Suppressor macrophage treated with lipopolysaccharide for 4 hours (primary cell): ENCODE results near the gene GLOD4.
A peak's percentile ranks its signal among the peaks of the same experiment; 100 is the strongest.
"Not testable (repeated sequence)": the region's sequence is repeated elsewhere in the genome, so short reads cannot be mapped to it uniquely, and the experiment has no call there.

Experiments used
- DNase-seq: peaks from one replicate; pipeline ENCODE4 v3.0.0-alpha.2; 2020

Gene GLOD4

DNA sequence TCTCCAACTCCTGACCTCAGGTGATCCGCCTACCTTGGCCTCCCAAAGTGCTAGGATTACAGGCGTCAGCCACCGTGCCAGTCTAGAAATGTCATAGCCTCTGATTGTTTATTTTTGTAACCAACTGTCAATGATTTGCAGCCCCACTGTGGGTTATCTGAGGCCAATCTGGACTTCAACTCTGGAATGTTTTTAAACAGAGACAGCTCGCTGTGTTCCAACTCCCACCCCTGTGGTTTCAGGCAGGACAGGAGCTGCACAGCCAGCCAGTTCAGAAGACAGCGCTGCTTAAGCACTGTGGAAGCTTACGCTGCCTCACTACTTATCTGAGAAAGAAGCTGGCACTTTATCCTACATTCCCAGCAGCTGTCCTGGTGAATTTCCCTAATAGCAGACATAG lies 19.6 kb upstream of the GLOD4 start:
- DNase-seq, result no peak

DNA sequence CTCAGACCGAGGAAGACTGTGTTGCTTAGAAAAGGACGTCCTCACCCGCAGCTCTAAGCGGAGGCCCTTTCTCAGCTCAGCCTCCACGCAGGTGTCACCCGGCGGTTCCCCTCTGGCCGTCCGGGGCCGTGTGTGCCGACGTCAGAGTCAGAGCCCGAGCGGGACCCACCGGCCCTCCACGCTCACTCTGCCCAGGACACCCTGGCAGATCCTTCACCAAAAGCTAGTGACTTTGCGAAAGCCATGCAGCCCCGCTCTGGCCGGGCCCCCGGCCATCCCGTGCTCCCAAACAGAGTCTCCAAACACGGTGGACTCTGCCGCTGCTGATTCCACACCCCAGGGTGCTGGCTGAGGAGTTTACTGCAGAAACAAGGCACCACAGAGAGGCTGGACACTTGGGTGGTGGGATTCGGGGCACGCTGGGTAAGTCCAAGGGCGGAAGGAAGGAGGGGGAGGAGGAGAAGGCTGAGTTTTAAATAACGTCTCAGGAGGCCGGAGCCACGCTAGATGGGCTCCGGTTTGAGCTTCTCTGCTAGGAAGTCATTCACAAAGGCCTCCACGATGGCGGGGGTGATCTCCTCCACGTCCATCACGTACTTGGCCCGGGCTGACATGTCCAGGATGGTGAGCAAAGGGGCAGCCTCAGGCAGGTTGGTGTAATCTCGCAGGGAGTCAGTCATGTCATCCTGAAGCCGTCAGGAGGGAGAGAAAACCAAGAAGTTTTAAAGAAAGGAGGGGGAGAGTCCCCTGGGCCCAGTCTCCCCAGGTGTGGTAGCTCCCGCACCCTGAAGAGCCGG lies 18.6 kb upstream of the GLOD4 start:
- DNase-seq, result no peak

DNA sequence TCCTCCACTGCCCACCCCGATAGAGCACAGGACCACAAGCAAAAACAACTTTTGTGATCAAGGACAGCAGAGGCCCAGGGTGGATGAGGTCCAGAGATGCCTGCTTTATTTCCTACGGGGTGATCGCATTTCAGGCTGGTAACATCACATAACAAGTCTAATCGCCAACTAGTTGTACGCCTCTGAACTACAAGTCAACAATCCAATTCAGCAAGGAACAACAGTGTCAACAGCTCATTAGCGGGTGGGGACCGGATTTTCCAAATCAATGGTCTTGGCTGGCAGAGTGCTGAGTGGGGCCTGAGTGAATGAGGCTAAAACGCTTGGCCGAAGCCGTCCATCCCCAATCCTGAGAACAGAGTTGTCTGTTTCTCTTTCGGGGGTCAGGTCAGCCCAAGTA lies 17.2 kb upstream of the GLOD4 start:
- DNase-seq, result no peak

DNA sequence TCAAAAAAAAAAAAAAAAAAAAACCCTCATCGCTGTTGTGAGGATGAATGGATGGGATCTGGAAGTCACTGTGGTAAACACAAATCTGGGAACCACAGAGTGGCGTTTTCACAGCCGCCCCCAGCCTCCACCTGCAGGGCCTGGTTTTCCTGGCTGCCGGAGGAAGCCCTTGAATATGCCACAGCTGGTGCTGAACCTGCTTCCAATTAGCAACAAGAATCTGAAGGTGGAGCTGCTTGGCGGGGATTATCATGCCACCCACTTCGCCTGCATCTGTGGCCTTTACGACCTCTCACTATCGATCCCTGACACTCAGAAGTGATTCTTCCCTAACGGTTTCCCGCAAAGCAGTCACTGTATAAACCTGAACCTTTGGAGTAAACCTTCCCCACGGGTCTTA lies 16.2 kb upstream of the GLOD4 start:
- no peak for DNase-seq

DNA sequence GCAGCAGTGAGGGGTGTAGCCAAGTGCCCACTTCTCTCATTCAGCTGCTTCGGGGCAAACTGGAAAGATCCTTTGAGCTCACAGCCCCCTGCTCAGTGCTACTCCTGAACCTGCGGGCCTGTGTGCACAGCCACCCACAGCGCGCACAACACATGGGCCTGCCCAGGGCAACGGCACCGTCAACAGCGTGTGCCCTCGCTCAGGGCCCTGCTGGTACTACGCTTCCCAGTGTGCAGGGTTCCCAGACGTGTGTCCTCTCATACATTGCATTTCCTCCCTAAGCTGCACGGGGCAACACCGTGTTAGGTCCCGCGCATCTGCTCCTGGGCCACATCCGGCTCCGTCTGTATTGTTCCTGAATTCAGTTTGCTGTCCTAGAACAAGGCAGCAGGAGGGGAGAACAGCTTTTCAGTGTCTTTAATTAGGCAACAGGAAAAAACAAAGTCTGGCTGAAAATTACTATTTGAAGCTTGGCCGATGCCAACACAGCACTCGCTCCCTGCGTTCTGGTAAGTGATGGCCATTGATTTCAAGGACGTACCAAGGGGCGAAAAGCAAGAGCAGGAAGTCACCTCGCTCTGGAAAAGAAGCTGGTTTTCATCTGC lies 15.3 kb upstream of the GLOD4 start:
- DNase-seq, result no peak

DNA sequence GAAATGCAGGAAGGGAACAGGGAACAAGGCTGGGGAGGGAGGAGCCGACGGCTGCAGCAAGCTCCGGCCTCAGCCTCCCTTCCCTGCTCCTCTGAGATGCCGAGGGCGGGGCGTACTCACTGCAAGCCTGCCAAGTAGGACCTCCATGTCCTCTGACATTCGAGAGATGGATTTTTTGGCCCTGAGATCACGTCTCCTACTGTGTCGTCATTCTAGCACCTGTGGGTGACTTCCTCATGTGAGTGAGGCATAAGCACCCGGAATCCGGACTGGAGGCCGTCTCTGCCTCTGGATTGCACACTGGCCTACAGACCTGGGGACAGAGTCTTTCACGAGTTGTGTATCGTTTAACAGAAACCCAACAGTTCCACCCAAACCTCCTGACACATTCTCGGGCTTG lies 14.5 kb upstream of the GLOD4 start:
- no peak for DNase-seq

DNA sequence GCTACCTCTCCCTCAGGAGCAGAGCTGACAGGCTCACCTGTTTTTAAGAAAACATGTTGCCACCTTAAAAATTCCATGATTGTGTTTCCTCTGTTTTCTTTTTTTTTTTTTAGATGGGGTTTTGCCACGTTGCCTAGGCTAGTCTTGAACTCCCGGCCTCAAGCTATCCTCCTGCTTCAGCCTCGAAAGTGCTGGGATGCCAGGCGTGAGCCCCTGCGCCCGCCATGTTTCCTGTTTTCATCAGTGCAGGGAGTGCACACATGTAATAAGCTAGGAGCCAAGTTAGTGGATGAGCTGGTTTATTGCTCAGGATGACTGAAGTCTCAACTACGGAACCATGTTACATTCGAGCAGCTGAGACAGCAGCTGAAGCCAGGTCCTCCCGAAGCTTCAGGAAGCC lies 13.6 kb upstream of the GLOD4 start:
- DNase-seq, result no peak

DNA sequence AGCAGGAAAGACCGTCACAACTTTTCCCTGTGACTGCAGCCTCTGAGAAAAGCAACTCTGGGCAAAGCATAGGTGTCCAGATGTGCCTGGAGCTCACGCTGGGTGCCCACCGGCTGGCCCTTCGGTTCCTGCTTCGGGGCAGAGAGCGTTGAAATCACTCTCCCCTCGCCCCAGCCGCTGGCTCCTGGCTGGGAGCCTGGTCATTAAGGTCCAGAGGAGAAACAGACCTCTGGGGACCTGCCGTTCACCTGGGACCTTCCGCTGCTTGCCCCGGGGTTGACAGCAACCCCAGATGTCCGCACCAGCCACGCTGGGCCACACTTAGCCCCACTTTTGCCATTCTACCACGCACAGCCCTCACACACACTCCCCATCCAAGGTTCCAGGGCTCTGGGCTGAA lies 13.2 kb upstream of the GLOD4 start:
- DNase-seq, result no peak

DNA sequence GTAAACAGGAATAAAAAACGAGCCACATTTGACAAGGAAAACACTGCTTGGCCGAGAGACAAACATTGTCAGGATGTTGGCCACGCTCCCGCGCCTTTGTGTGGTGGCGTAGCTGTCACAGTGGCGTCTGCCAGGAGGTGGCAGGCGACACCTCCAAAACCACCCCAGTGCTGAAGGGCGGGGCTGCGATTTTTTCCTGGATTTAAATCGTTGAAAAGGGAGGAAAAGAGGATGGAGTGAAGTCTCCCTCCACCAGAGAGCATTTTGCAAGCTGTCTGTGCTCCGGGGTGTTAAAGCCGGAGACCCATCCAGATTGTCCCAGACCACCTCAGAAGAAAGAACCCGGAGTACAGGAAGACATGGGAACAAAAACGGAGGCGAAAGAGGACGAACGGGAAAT lies 12.8 kb upstream of the GLOD4 start:
- peak; percentile 61 for DNase-seq

DNA sequence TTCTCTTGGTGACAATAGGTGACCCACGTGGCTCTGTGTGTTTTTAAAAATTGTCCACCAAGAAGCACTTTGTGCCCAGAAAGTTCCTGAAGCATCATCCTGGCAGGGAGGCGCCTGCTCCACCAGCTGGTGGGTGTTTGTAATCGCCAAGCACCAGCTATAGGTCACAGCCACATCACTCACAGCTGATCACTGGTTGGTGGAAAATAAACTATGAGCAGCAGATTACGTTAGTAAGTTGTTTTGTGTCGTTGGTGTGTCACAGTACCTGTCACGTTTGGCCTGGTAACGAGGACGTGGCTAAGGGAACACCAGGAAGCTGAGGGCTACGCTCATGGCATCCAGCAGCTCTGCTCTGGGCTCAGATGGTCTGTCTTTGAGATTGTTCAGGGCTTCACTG lies 10.2 kb upstream of the GLOD4 start:
- DNase-seq, result no peak

DNA sequence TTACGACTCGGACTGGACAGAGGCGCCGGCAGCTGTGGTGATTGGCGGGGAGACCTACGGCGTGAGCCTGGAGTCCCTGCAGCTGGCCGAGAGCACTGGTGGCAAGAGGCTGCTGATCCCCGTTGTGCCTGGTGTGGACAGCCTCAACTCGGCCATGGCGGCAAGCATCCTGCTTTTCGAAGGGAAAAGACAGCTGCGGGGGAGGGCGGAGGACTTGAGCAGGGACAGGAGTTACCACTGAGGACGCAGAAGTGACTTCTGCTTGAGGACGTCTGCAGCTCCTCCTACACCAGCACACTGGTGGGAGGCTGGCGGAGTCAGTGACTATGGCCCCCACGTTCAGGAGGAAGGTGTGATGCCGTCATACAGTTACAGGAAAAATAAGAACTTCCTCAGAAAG lies 9.7 kb upstream of the GLOD4 start:
- no peak for DNase-seq

DNA sequence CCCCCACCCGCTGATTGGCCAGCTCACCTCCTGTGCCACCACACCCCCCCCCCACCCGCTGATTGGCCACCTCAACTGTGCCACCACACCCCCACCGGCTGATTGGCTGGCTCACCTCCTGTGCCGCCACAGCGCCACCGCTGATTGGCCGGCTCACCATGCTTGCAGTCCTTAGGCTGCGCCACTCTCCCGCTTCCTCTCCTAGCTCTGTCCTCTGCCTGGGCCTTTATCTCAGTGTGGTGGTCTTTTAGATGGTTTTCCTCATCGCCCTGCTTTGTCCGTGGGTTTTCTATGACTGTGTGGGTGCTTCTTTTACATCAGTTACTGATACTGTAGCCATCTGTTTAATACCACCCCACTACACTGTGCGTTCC lies 8.8 kb upstream of the GLOD4 start:
- not testable (repeated sequence) for DNase-seq

DNA sequence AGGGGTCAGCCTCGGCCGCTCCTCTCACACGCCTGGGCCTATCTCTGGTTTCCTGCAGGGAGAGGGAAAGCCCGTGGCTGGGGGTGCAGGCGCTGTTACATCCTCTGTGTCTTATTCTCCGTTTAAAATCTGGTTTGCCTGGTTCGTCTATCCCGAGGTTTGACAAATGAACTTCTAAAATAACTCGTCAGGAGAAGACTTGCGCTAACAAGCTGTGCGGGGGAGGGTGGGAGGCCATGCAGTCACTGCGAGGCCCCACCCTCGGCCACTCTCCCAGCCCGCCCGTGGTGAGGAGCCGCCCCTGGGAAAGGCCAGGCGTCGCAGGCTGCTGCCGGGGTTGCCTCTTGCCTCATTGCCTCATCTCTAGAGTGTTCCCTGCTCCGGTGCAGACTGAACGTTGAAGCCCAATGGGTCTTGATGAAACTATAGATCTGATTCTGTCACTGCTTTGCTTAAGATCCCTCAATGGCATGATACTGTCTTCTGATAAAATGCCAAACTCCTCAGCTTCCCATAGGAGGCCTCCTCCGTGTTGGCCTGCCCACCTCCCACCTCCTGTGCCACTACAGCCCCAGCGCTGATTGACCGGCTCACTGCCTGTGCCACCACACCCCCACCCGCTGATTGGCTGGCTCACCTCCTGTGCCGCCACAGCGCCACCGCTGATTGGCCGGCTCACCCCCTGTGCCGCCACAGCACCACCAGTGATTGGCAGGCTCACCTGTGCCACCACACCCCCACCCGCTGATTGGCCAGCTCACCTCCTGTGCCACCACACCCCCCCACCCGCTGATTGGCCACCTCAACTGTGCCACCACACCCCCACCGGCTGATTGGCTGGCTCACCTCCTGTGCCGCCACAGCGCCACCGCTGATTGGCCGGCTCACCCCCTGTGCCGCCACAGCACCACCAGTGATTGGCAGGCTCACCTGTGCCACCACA lies 8.1 kb upstream of the GLOD4 start:
- not testable (repeated sequence) for DNase-seq

DNA sequence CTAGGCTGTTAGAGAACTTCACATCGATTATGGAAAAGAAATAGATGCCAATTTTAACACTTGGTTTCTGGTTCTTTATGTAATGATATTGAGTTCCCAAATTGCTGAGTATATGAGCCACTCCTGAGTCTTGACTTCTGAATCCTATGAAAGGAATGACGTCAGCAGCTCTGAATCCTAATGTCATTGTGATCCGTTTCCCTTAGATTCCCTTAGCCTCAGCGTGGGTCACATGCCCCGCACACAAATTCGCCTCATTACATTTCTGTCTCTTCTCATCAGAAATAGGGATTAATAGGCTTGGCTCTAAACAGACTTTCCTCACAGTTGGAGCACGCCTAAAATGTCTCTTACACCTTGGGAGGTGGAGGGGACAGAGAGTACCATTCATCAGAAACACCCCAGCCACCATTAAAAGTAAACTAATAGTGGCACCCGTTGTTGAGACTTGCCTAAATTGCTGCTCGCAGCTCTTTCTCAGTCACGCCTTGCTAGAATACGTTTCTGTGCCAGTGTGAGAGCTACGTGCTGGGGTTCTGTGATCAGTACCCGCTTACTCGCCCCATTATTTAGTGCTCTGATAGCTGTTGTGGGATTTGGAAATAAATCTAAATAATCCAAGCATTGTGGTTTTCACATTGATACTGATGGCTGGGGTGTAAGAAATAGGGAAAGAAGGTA lies 7.2 kb upstream of the GLOD4 start:
- no peak for DNase-seq

DNA sequence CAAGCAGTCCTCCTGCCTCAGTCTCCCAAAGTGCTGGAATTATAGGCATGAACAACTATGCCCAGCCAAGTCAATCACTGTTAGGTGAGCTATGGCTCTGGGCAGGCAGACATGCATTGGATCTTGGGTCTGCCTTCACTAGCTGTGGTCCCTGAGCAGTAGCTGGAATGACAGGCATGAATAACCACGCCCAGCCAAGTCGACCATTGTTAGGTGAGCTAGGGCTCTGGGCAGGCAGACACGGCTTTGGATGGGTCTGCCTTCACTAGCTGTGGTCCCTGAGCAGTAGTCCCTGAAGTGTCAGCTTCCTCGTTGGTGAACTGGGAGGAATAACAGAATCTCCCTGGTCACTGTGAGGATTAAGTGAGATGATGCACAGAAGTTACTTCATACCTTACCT lies 6.5 kb upstream of the GLOD4 start:
- DNase-seq, result no peak

DNA sequence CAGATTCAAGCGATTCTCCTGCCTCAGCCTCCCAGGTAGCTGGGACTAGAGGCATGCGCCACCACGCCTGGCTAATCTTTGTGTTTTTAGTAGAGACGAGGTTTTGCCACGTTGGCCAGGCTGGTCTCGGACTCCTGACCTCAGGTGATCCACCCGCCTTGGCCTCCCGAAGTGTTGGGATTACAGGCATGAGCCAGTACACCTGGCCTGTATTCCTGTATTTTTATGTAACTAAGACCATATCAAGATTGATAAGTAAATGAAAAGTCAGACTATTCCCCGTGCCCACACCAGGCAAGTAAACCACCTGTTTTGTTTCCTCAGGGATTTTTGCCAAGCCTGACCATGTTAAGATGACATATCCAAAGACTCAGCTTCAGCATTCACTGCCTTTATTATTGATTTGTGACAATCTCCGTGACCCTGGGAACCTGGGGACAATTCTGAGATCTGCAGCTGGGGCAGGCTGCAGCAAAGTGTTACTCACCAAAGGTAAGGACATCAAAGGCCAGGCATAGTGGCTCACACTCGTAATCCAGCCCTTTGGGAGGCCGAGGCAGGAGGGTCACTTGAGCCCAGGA lies 5.7 kb upstream of the GLOD4 start:
- DNase-seq, result no peak

DNA sequence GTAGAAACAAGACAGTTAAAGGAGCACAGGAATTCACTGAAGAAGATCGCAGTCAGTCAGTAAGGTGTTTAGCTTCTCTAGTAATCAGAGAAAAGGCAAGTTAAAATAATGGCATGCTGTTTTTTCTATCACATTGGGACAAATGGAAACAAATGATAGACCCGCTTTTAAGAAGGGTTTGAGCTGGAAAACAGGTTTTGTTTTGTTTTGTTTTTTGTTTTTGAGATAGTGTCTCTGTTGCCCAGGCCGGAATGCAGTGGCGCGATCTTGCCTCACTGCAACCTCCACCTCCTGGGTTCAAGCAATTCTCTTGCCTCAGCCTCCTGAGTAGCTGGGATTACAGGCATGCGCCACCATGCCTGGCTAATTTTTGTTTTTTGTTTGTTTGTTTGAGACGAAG lies 3.8 kb upstream of the GLOD4 start:
- DNase-seq, result not testable (repeated sequence)

DNA sequence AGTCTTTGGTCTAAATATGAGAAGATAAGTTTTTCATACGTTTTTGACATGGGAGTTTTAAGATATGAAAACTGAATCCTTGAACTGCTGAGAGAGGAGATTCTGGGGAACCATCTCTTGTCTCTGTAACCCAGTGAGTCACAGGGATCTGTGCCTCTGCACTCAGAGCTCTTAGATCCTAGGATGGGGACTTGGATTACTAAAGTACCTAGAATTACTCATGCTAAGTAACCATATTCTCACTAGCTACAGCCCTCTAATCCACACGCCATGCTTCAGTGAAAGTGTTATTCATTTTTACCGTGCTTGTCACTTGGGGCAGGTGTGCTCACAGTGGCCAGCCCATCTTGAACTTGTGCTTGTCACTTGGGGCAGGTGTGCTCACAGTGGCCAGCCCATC lies 2.1 kb upstream of the GLOD4 start:
- DNase-seq, result no peak

DNA sequence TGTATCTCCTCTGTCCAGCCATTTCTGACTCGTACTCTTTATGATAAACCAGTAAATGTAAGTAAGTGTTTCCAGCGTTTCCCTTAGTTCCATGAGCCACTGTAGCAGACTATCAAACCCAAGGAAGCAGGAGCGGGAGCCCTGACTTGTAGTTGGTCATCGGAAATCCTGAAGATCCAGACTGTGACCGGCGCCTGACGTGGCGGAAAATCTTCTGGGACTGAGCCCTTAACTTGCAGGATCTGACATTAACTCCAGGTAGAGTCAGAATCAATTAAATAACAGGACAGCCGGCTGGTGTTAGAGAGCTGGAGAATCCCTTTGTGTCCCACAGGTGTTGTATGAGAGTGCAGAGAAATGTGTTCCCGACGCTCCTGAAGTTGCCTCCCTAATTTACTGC lies 4.0 kb downstream of the GLOD4 start:
- no peak for DNase-seq

DNA sequence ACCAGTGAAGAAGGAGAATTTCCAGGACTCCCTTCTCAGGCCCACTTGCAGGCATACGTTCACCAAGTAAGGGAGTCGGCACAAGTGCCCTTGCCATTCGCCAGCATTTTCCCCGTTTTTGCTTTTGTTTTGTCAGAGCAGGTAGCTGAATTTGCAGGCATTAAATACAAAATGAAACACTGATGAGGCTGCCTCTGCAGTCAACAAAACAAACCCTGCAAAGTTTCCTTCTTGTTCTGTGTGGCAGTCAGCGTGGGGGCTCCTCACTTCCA lies 7.8 kb downstream of the GLOD4 start:
- no peak for DNase-seq

DNA sequence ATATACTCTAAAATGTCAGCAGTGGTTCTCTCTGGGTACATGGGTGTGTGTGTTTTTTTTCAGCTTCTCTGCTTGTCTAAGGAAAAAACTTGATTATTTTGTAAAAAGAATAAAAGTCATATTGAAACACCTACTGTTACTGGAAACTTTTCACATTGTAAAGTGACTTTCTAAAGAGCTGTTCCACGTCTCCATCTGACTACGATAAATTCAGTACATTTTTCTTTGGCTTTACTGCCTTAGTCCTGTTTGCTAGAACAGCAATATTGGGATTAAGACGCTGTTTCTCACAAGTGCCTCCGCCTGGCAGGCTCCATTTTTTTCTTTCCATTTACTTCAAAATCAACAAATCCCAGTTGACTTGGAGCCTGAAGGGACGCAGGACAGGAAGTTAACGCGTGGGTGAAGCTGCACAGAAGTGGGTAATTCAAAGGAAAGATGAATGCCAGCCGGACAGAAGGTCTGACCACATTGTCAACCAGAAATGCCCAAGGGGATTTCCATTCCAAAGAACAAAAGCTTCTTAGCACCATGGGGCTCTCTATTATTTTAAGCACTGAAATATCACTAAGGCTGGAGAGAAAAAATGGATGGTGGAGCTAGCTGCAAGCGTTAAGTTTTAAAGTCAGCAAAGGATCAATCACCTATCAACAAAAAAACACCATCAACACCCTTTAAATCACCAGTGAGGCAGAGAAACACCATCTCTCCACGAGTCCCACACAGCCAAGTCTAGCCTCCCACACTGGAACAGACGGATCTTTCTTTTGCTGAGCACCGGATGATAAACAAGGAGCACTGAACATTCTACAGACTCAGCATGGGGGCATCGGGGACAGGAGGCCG lies 8.4 kb downstream of the GLOD4 start:
- no peak for DNase-seq

DNA sequence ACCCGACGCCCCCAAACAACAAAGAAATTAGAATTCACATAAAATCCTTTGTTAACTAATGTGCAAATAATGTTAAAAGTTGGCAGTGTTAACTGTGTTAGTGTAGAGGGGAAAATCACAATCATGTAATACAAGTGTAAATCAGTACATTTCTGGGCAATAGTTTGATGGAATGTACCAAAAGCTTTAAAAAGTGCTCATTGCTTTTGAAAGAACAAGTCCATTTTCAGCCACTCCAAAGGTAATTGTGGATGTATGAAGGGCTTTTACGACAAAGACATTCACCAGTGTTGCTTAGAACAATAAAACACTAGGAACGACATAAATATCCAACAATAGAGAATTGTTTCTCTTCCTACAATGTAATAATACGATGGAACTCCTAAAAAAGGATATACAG lies 9.1 kb downstream of the GLOD4 start:
- DNase-seq, result no peak
